ENCODE data around the gene GPR37. TPM values are rescaled to one million over a fixed set of nuclear protein-coding genes. Genes with fewer than 3 reads are reported as not detected.

Gene GPR37
- total RNA-seq, 1 experiment from 2014 or later, result 1.6 TPM

GRCh38 chr7:124781418-124781817 is 15.8 kb upstream of the GPR37 start:
- Histone ChIP-seq H3K79me2 (ENCODE audit: insufficient read depth, low read length) (no peaks in the 10 kb centered on the region), H2BK12ac (ENCODE audit: insufficient read length, low read depth, low read length) (no peak overlapping the region), H3T11ph (ENCODE audit: low read length) (no peak overlapping the region), H3K18ac (ENCODE audit: insufficient read length, low read depth, low read length) (no peak overlapping the region), H3K56ac (ENCODE audit: insufficient read length, low read depth, low read length) (no peak overlapping the region), H3K27ac (ENCODE audit: insufficient read length, low read depth, low read length) (no peak overlapping the region), H4K5ac (ENCODE audit: insufficient read length, low read depth, low read length) (no peak overlapping the region), H3K23me2 (ENCODE audit: insufficient read length, low read depth, low read length, poor library complexity, severe bottlenecking) (no peaks in the 10 kb centered on the region), H3K4ac (ENCODE audit: low read depth, low read length) (no peak overlapping the region), H3K23ac (ENCODE audit: insufficient read length, low read depth, low read length) (no peak overlapping the region), H4K8ac (replicated peaks; ENCODE audit: insufficient read length, low read depth, low read length) (no peak overlapping the region), H3K9me3 (ENCODE audit: control insufficient read depth, low read depth, low read length) (no peaks in the 10 kb centered on the region), H4K20me1 (ENCODE audit: control insufficient read depth, insufficient read depth, insufficient read length) (no peaks in the 10 kb centered on the region), H4K91ac (ENCODE audit: insufficient read length, low read depth, low read length) (no peak overlapping the region), H3K9ac (ENCODE audit: extremely low read depth, insufficient read length, low read length) (no peak overlapping the region), H2AK5ac (ENCODE audit: insufficient read length, low read length) (no peak overlapping the region), H3K79me1 (ENCODE audit: insufficient read depth, low read depth, low read length, poor library complexity, severe bottlenecking) (no peaks in the 10 kb centered on the region), H2BK15ac (ENCODE audit: low read depth, low read length) (no peak overlapping the region), H2BK120ac (ENCODE audit: low read depth, low read length, poor library complexity, severe bottlenecking) (no peak overlapping the region), H2AFZ (ENCODE audit: low read length) (no peak overlapping the region), H2BK5ac (ENCODE audit: insufficient read length, low read length) (no peak overlapping the region), H3K27me3 (ENCODE audit: insufficient read depth, low read length) (no peaks in the 10 kb centered on the region), H3K4me1 (ENCODE audit: insufficient read depth, low read length) (peaks cover 3% of the 10 kb centered on the region; the same call in 1 of the 2 replicates), H3K4me2 (ENCODE audit: insufficient read depth, insufficient read length, low read length) (no peak overlapping the region), H2BK20ac (ENCODE audit: low read depth, low read length, poor library complexity, severe bottlenecking) (no peak overlapping the region), H3K14ac (ENCODE audit: insufficient read depth, low read length) (no peak overlapping the region)
- no peak overlapping the region for H3K4me3 Mint-ChIP-seq
- peaks cover 6 to 17% of the 10 kb centered on the region in 2 experiments for H3K4me1 Mint-ChIP-seq
- no peaks in the 10 kb centered on the region for H3K27me3 Mint-ChIP-seq (ENCODE audit: low read depth)
- H3K27ac Mint-ChIP-seq, result no peak overlapping the region; a peak in 1 of 7 replicates
- no CpG with 5 or more reads among the region's 2 CpGs for WGBS (ENCODE audit: extremely low coverage, insufficient read length, low lambda C conversion rate)
- no peak for DNase-seq
- peaks cover 0 to 4% (median 4%) of the 10 kb centered on the region in 3 experiments; a peak in 1 of 7 replicates for H3K36me3 Mint-ChIP-seq (ENCODE audit: insufficient read depth in 1 of 3, low read depth in 3 of 3)
- TF ChIP-seq, protein P1, sequence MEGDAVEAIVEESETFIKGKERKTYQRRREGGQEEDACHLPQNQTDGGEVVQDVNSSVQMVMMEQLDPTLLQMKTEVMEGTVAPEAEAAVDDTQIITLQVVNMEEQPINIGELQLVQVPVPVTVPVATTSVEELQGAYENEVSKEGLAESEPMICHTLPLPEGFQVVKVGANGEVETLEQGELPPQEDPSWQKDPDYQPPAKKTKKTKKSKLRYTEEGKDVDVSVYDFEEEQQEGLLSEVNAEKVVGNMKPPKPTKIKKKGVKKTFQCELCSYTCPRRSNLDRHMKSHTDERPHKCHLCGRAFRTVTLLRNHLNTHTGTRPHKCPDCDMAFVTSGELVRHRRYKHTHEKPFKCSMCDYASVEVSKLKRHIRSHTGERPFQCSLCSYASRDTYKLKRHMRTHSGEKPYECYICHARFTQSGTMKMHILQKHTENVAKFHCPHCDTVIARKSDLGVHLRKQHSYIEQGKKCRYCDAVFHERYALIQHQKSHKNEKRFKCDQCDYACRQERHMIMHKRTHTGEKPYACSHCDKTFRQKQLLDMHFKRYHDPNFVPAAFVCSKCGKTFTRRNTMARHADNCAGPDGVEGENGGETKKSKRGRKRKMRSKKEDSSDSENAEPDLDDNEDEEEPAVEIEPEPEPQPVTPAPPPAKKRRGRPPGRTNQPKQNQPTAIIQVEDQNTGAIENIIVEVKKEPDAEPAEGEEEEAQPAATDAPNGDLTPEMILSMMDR (conservative IDR thresholded peaks at IDR 0.05), result no peak
- no peaks in the 10 kb centered on the region for H3K9me3 Mint-ChIP-seq

Measured in H9 (cell line).